SH-SY5Y (cell line): ENCODE measurements around the gene SEL1L2.

Source experiments
- GATA2 ChIP-seq: IDR thresholded peaks from 2 replicates; pipeline ENCODE4 v1.6.1; 2011; ENCODE audit warnings: mild to moderate bottlenecking, low read depth, low read length
- GATA3 ChIP-seq: IDR thresholded peaks from 2 replicates; pipeline ENCODE4 v1.6.1; 2011; ENCODE audit warnings: low read depth, mild to moderate bottlenecking, low read length, moderate library complexity

DNA sequence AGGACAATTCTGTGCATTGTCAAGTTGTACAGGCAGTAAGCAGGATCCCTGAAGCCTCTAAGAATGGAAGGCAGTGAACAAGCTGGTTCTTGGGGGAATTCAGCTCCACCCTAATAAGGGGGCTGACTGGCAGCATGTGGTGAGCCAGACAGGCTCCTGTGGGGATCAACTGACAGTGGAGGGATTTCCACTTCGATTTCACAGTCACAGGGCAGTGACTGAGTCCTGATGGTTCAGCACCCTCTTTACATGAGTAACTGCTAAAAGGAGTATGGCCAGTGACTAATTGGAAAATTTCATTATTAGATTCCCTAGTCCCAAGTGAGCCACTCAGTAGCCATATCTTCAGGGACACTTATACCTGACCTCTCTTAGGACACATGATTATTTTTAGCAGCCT lies 127.2 kb downstream of the SEL1L2 start:
- TF ChIP-seq GATA2, result no peak
- no peak for TF ChIP-seq GATA3
